GM18526 (cell line): ENCODE data around the gene SRP14.

ENCODE experiments used
- POLR2A ChIP-seq: IDR thresholded peaks from 3 replicates; pipeline ENCODE4 v1.6.1; 2011; ENCODE audit not compliant: insufficient read length; ENCODE audit errors: extremely low read depth

The SRP14 gene

GRCh38 chr15:40044717-40045571, 6.0 kb upstream of the SRP14 start:
- TF ChIP-seq POLR2A, result peak; percentile 14

GRCh38 chr15:40043927-40044716, 5.1 kb upstream of the SRP14 start:
- TF ChIP-seq POLR2A, result no peak

- TF ChIP-seq POLR2A, result no peak
These were observed 3.9 kb upstream of the SRP14 start for GRCh38 chr15:40042791-40043320.

GRCh38 chr15:40040770-40041169, 1.8 kb upstream of the SRP14 start:
- TF ChIP-seq POLR2A, result no peak

GRCh38 chr15:40040293-40040635, 1.3 kb upstream of the SRP14 start:
- no peak for TF ChIP-seq POLR2A

GRCh38 chr15:40038275-40038637, 725 bp downstream of the SRP14 start:
- no peak for TF ChIP-seq POLR2A

- no peak for TF ChIP-seq POLR2A
These were observed 1.3 kb downstream of the SRP14 start for GRCh38 chr15:40037721-40038120.

- TF ChIP-seq POLR2A, result no peak
These were observed 4.6 kb downstream of the SRP14 start for GRCh38 chr15:40034186-40034946.

- TF ChIP-seq POLR2A, result no peak
These were observed 6.7 kb downstream of the SRP14 start for GRCh38 chr15:40032125-40032839.

- TF ChIP-seq POLR2A, result no peak
These were observed 7.7 kb downstream of the SRP14 start for GRCh38 chr15:40031300-40031699.

- no peak for TF ChIP-seq POLR2A
These were observed 8.7 kb downstream of the SRP14 start for GRCh38 chr15:40029979-40030893.

GRCh38 chr15:40028853-40029252, 10.1 kb downstream of the SRP14 start:
- no peak for TF ChIP-seq POLR2A

GRCh38 chr15:40028193-40028592, 10.8 kb downstream of the SRP14 start:
- TF ChIP-seq POLR2A, result no peak

- TF ChIP-seq POLR2A, result no peak
These were observed 22.6 kb downstream of the SRP14 start for GRCh38 chr15:40016224-40016865.

- no peak for TF ChIP-seq POLR2A
These were observed 24.6 kb downstream of the SRP14 start for GRCh38 chr15:40014390-40014789.
